Caco-2 (cell line): ENCODE measurements around the gene CLDN18. TPM values are rescaled to one million over a fixed set of nuclear protein-coding genes. Genes with fewer than 3 reads are reported as not detected.

Experiments
- BruUV-seq: library from RNA; stranded (reverse); fragments of 400-500 nt; replicated peaks from 2 replicates; lab custom pipeline; 2021; lab: Mats Ljungman, UMichigan
- CTCF ChIA-PET: fragments of 300-600 bp; sonication (Branson Sonifier 250); formaldehyde crosslinking; loops from one replicate; lab custom pipeline; 2022; ENCODE audit warnings: antibody characterized with exemption; lab: Charles Lee
- POLR2A ChIA-PET: fragments of 300-600 bp; sonication (Branson Sonifier 250); formaldehyde crosslinking; loops from one replicate; lab custom pipeline; 2022; ENCODE audit warnings: antibody characterized with exemption; lab: Charles Lee
- DNase-seq, 2 experiments: peaks; one replicate each; pipeline versions ENCODE4 v3.0.0 to v3.0.0-alpha.2; 2020 to 2022
- H3K27me3 ChIP-seq: replicated peaks from 2 replicates; pipeline ENCODE4 v1.6.0; 2011; ENCODE audit warnings: low read length; ENCODE audit not compliant: control insufficient read depth, insufficient read depth
- H3K36me3 ChIP-seq: 2 replicates; pipeline ENCODE4 v1.5.1; 2011; ENCODE audit warnings: low read length; ENCODE audit not compliant: control insufficient read depth, insufficient read depth
- H3K4me1 ChIP-seq: fragments of 250-450 bp; sonication (Bioruptor Pico); 2 replicates; pipeline ENCODE4 v1.5.1; 2020; ENCODE audit warnings: mild to moderate bottlenecking
- H3K4me3 ChIP-seq: 2 replicates; pipeline ENCODE4 v1.5.1; 2011; ENCODE audit warnings: low read depth, mild to moderate bottlenecking, control low read depth, low read length
- H3K9me3 ChIP-seq: fragments of 250-450 bp; sonication (Bioruptor Pico); 2 replicates; pipeline ENCODE4 v1.5.1; 2020; ENCODE audit warnings: mild to moderate bottlenecking, moderate library complexity
- H3K27ac Mint-ChIP-seq: one replicate; pipeline ENCODE4 v1.8.0; 2022; ENCODE audit warnings: mixed read lengths; ENCODE audit not compliant: unreplicated experiment
- H3K27me3 Mint-ChIP-seq: one replicate; pipeline ENCODE4 v1.8.0; 2022; ENCODE audit warnings: mixed read lengths; ENCODE audit not compliant: insufficient read depth, unreplicated experiment
- H3K36me3 Mint-ChIP-seq: one replicate; pipeline ENCODE4 v1.8.0; 2022; ENCODE audit warnings: mild to moderate bottlenecking, mixed read lengths; ENCODE audit not compliant: insufficient read depth, unreplicated experiment
- H3K4me1 Mint-ChIP-seq: one replicate; pipeline ENCODE4 v1.8.0; 2022; ENCODE audit warnings: low read depth, mixed read lengths; ENCODE audit not compliant: unreplicated experiment
- H3K4me3 Mint-ChIP-seq: one replicate; pipeline ENCODE4 v1.8.0; 2022; ENCODE audit warnings: mild to moderate bottlenecking, moderate library complexity, mixed read lengths; ENCODE audit not compliant: unreplicated experiment
- H3K9me3 Mint-ChIP-seq: one replicate; pipeline ENCODE4 v1.8.0; 2022; ENCODE audit warnings: mixed read lengths; ENCODE audit not compliant: unreplicated experiment
- intact Hi-C: fragments of 100-400 bp; cut with micrococcal nuclease; formaldehyde crosslinking; loops from one replicate; pipeline ENCODE4 v1.10.0; 2022; ENCODE audit not compliant: unreplicated experiment
- total RNA-seq: library from RNA; stranded (reverse); gene quantifications from 2 replicates; pipeline ENCODE4 v1.2.3, GENCODE V29; 2022
- TF ChIP-seq, protein P1 (sequence below), 2 experiments: fragments of 200-600 bp in 1 of 2; IDR thresholded peaks; 1 replicate in 1 of 2; 2 replicates in 1 of 2; pipeline versions ENCODE4 v1.5.1 to v1.8.0; 2011 to 2022; ENCODE audit warnings: antibody characterized with exemption in 1 of 2, control low read depth in 1 of 2, inconsistent platforms in 1 of 2, low read depth in 1 of 2, low read length in 1 of 2, mild to moderate bottlenecking in 1 of 2, moderate library complexity in 1 of 2; ENCODE audit not compliant: insufficient read depth in 1 of 2, severe bottlenecking in 1 of 2, unreplicated experiment in 1 of 2

The CLDN18 gene
- total RNA-seq, 1 experiment from 2014 or later, result not detected

GRCh38 chr3:138042043-138042442 lies 32.1 kb downstream of the CLDN18 start:
- no peaks in the 10 kb centered on the region for H3K9me3 ChIP-seq
- DNase-seq, result no peak
- ChIA-PET CTCF (no interaction called here), POLR2A (no interaction called here)
- H3K4me1 ChIP-seq, result no peaks in the 10 kb centered on the region
- H3K4me3 Mint-ChIP-seq, result no peak overlapping the region
- no peaks in the 10 kb centered on the region for H3K36me3 Mint-ChIP-seq
- no peaks in the 10 kb centered on the region for H3K9me3 Mint-ChIP-seq
- intact Hi-C loops, result no loop called here
- no TSS peak for BruUV-seq
- peaks cover 5% of the 10 kb centered on the region for H3K27me3 Mint-ChIP-seq
- no peak overlapping the region for H3K4me3 ChIP-seq
- no peak overlapping the region for H3K27ac Mint-ChIP-seq
- TF ChIP-seq, protein P1, sequence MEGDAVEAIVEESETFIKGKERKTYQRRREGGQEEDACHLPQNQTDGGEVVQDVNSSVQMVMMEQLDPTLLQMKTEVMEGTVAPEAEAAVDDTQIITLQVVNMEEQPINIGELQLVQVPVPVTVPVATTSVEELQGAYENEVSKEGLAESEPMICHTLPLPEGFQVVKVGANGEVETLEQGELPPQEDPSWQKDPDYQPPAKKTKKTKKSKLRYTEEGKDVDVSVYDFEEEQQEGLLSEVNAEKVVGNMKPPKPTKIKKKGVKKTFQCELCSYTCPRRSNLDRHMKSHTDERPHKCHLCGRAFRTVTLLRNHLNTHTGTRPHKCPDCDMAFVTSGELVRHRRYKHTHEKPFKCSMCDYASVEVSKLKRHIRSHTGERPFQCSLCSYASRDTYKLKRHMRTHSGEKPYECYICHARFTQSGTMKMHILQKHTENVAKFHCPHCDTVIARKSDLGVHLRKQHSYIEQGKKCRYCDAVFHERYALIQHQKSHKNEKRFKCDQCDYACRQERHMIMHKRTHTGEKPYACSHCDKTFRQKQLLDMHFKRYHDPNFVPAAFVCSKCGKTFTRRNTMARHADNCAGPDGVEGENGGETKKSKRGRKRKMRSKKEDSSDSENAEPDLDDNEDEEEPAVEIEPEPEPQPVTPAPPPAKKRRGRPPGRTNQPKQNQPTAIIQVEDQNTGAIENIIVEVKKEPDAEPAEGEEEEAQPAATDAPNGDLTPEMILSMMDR (IDR thresholded peaks at IDR 0.05; ENCODE audit: insufficient read depth in 1 of 2, low read depth in 1 of 2, low read length in 1 of 2, severe bottlenecking in 1 of 2, unreplicated experiment in 1 of 2), result no peak
- no peaks in the 10 kb centered on the region for H3K4me1 Mint-ChIP-seq
- no peaks in the 10 kb centered on the region for H3K27me3 ChIP-seq
- H3K36me3 ChIP-seq, result no peaks in the 10 kb centered on the region

GRCh38 chr3:138043266-138044029 lies 33.5 kb downstream of the CLDN18 start:
- H3K27me3 Mint-ChIP-seq, result peaks cover 2% of the 10 kb centered on the region
- no peak overlapping the region for H3K4me3 Mint-ChIP-seq
- no peaks in the 10 kb centered on the region for H3K36me3 Mint-ChIP-seq
- no peaks in the 10 kb centered on the region for H3K36me3 ChIP-seq
- no peaks in the 10 kb centered on the region for H3K9me3 ChIP-seq
- BruUV-seq, result no TSS peak
- no peaks in the 10 kb centered on the region for H3K9me3 Mint-ChIP-seq
- H3K4me1 Mint-ChIP-seq, result no peaks in the 10 kb centered on the region
- no peak for DNase-seq
- no peaks in the 10 kb centered on the region for H3K4me1 ChIP-seq
- intact Hi-C loops, result no loop called here
- no peak overlapping the region for H3K27ac Mint-ChIP-seq
- H3K27me3 ChIP-seq, result no peaks in the 10 kb centered on the region
- TF ChIP-seq, protein P1 (IDR thresholded peaks at IDR 0.05; ENCODE audit: insufficient read depth in 1 of 2, low read depth in 1 of 2, low read length in 1 of 2, severe bottlenecking in 1 of 2, unreplicated experiment in 1 of 2), result no peak
- H3K4me3 ChIP-seq, result no peak overlapping the region
- ChIA-PET POLR2A (no interaction called here), CTCF (no interaction called here)

- POLR2A ChIA-PET, result no interaction called here
These were observed 36.1 kb downstream of the CLDN18 start for GRCh38 chr3:138046085-138046484.

More at GRCh38 chr3:138046085-138046484, 36.1 kb downstream of the CLDN18 start:
- CTCF ChIA-PET, result no interaction called here
- Histone ChIP-seq H3K9me3 (no peaks in the 10 kb centered on the region), H3K4me1 (no peaks in the 10 kb centered on the region), H3K36me3 (no peaks in the 10 kb centered on the region), H3K27me3 (no peaks in the 10 kb centered on the region), H3K4me3 (no peak overlapping the region)
- TF ChIP-seq, protein P1 (IDR thresholded peaks at IDR 0.05; ENCODE audit: insufficient read depth in 1 of 2, low read depth in 1 of 2, low read length in 1 of 2, severe bottlenecking in 1 of 2, unreplicated experiment in 1 of 2), result no peak
- intact Hi-C loops, result no loop called here
- H3K4me3 Mint-ChIP-seq, result no peak overlapping the region
- no peaks in the 10 kb centered on the region for H3K4me1 Mint-ChIP-seq
- H3K36me3 Mint-ChIP-seq, result no peaks in the 10 kb centered on the region
- H3K27me3 Mint-ChIP-seq, result no peaks in the 10 kb centered on the region
- no peaks in the 10 kb centered on the region for H3K9me3 Mint-ChIP-seq
- H3K27ac Mint-ChIP-seq, result no peak overlapping the region
- no TSS peak for BruUV-seq
- DNase-seq, result no peak
